Measurements from ENCODE around the gene UBQLN2.
A peak's percentile ranks its signal among the peaks of the same experiment; 100 is the strongest.

The UBQLN2 gene

GRCh38 chrX:56557376-56557929 is 6.0 kb upstream of the UBQLN2 start:
- DNase-seq: no peak
- no peaks in the 10 kb centered on the region for H3K27me3 ChIP-seq (ENCODE audit: insufficient read depth, low read depth, severe bottlenecking)
- H3K36me3 ChIP-seq: no peaks in the 10 kb centered on the region
- H3K4me3 ChIP-seq (ENCODE audit: low read depth, low read length): no peak overlapping the region
- H3K27ac ChIP-seq: no peak overlapping the region
- TF ChIP-seq, protein P1, sequence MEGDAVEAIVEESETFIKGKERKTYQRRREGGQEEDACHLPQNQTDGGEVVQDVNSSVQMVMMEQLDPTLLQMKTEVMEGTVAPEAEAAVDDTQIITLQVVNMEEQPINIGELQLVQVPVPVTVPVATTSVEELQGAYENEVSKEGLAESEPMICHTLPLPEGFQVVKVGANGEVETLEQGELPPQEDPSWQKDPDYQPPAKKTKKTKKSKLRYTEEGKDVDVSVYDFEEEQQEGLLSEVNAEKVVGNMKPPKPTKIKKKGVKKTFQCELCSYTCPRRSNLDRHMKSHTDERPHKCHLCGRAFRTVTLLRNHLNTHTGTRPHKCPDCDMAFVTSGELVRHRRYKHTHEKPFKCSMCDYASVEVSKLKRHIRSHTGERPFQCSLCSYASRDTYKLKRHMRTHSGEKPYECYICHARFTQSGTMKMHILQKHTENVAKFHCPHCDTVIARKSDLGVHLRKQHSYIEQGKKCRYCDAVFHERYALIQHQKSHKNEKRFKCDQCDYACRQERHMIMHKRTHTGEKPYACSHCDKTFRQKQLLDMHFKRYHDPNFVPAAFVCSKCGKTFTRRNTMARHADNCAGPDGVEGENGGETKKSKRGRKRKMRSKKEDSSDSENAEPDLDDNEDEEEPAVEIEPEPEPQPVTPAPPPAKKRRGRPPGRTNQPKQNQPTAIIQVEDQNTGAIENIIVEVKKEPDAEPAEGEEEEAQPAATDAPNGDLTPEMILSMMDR (IDR thresholded peaks at IDR 0.05; ENCODE audit: low read depth, low read length): no peak
- H3K9me3 ChIP-seq (ENCODE audit: severe bottlenecking): no peaks in the 10 kb centered on the region

DNA sequence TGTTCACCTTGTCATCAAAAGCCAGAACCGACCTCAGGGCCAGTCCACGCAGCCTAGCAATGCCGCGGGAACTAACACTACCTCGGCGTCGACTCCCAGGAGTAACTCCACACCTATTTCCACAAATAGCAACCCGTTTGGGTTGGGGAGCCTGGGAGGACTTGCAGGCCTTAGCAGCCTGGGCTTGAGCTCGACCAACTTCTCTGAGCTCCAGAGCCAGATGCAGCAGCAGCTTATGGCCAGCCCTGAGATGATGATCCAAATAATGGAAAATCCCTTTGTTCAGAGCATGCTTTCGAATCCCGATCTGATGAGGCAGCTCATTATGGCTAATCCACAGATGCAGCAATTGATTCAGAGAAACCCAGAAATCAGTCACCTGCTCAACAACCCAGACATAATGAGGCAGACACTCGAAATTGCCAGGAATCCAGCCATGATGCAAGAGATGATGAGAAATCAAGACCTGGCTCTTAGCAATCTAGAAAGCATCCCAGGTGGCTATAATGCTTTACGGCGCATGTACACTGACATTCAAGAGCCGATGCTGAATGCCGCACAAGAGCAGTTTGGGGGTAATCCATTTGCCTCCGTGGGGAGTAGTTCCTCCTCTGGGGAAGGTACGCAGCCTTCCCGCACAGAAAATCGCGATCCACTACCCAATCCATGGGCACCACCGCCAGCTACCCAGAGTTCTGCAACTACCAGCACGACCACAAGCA is 898 bp downstream of the UBQLN2 start:
- Histone ChIP-seq H3K27ac (peak overlapping the region; percentile 92), H3K9me3 (ENCODE audit: severe bottlenecking) (no peaks in the 10 kb centered on the region), H3K36me3 (peaks cover 16% of the 10 kb centered on the region), H3K27me3 (ENCODE audit: insufficient read depth, low read depth, severe bottlenecking) (no peaks in the 10 kb centered on the region), H3K4me3 (ENCODE audit: low read depth, low read length) (peak overlapping the region; percentile 84)
- DNase-seq: peak; percentile 21
- TF ChIP-seq, protein P1 (IDR thresholded peaks at IDR 0.05; ENCODE audit: low read depth, low read length): no peak

DNA sequence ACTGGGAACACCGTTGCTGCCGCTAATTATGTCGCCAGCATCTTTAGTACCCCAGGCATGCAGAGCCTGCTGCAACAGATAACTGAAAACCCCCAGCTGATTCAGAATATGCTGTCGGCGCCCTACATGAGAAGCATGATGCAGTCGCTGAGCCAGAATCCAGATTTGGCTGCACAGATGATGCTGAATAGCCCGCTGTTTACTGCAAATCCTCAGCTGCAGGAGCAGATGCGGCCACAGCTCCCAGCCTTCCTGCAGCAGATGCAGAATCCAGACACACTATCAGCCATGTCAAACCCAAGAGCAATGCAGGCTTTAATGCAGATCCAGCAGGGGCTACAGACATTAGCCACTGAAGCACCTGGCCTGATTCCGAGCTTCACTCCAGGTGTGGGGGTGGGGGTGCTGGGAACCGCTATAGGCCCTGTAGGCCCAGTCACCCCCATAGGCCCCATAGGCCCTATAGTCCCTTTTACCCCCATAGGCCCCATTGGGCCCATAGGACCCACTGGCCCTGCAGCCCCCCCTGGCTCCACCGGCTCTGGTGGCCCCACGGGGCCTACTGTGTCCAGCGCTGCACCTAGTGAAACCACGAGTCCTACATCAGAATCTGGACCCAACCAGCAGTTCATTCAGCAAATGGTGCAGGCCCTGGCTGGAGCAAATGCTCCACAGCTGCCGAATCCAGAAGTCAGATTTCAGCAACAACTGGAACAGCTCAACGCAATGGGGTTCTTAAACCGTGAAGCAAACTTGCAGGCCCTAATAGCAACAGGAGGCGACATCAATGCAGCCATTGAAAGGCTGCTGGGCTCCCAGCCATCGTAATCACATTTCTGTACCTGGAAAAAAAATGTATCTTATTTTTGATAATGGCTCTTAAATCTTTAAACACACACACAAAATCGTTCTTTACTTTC is 1.8 kb downstream of the UBQLN2 start:
- Histone ChIP-seq H3K36me3 (peaks cover 16% of the 10 kb centered on the region), H3K27me3 (ENCODE audit: insufficient read depth, low read depth, severe bottlenecking) (no peaks in the 10 kb centered on the region), H3K9me3 (ENCODE audit: severe bottlenecking) (no peaks in the 10 kb centered on the region), H3K27ac (peak overlapping the region; percentile 92; the same call in 1 of the 2 replicates), H3K4me3 (ENCODE audit: low read depth, low read length) (peak overlapping the region; percentile 84)
- no peak for DNase-seq
- TF ChIP-seq, protein P1 (IDR thresholded peaks at IDR 0.05; ENCODE audit: low read depth, low read length): no peak

- DNase-seq: no peak
- no peak overlapping the region for H3K27ac ChIP-seq
Observed at GRCh38 chrX:56569378-56570057, 6.1 kb downstream of the UBQLN2 start.

DNA sequence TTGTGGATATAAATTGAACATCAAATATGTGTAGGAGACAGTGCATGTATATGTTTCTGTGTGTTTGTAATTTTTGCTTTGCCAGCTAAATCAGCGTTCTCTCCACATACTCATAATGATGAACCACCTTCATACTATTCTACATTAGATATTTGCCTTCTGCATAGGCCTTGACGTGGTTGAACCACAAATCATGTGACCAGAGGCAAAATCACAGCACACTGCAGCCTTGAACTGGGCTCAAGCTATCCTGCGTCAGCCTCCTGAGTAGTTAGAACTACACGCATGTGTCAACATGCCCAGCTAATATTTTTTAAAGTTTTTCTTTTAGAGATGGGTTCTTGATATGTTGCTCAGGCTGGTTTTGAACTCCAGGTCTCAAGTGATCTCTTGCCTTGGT is 9.5 kb downstream of the UBQLN2 start:
- Histone ChIP-seq H3K9me3 (ENCODE audit: severe bottlenecking) (no peaks in the 10 kb centered on the region), H3K36me3 (no peaks in the 10 kb centered on the region), H3K27ac (no peak overlapping the region), H3K27me3 (ENCODE audit: insufficient read depth, low read depth, severe bottlenecking) (no peaks in the 10 kb centered on the region), H3K4me3 (ENCODE audit: low read depth, low read length) (no peak overlapping the region)
- TF ChIP-seq, protein P1 (IDR thresholded peaks at IDR 0.05; ENCODE audit: low read depth, low read length): no peak
- DNase-seq: no peak

More at GRCh38 chrX:56569378-56570057, 6.1 kb downstream of the UBQLN2 start:
- Histone ChIP-seq H3K27me3 (ENCODE audit: insufficient read depth, low read depth, severe bottlenecking) (no peaks in the 10 kb centered on the region), H3K36me3 (peaks cover 15% of the 10 kb centered on the region), H3K4me3 (ENCODE audit: low read depth, low read length) (no peak overlapping the region), H3K9me3 (ENCODE audit: severe bottlenecking) (no peaks in the 10 kb centered on the region)
- TF ChIP-seq, protein P1 (IDR thresholded peaks at IDR 0.05; ENCODE audit: low read depth, low read length): no peak

All from WERI-Rb-1 (cell line).